Endothelial cell of umbilical vein (primary cell): Measurements from ENCODE around the gene EFNA5. TPM values are rescaled to one million over a fixed set of nuclear protein-coding genes. Genes with fewer than 3 reads are reported as not detected.

Experiments
- BruUV-seq: library from RNA; stranded (reverse); fragments of 400-500 nt; replicated peaks from 2 replicates; lab custom pipeline; 2021; lab: Mats Ljungman, UMichigan
- CTCF ChIA-PET: fragments of 300-600, 350-600 bp; sonication (Branson Sonifier 250); formaldehyde crosslinking; loops from one replicate; lab custom pipeline; 2021; ENCODE audit warnings: antibody characterized with exemption, inconsistent platforms; lab: Charles Lee
- POLR2A ChIA-PET: fragments of 300-600, 350-600 bp; sonication (Branson Sonifier 250); formaldehyde crosslinking; loops from one replicate; lab custom pipeline; 2021; ENCODE audit warnings: antibody characterized with exemption, inconsistent platforms; lab: Charles Lee
- DNase-seq: peaks from one replicate; pipeline ENCODE4 v3.0.0-alpha.2; 2011; ENCODE audit warnings: low read depth, low spot score
- FAIRE-seq: peaks from 2 replicates; lab custom pipeline; 2011; peaks lifted over from hg19 to GRCh38; lab: Jason Lieb, UNC
- H2AFZ ChIP-seq: 2 replicates; pipeline ENCODE4 v1.6.0; 2012; ENCODE audit warnings: low read depth, low read length, control low read depth, inconsistent platforms
- H3K27ac ChIP-seq: 2 replicates; pipeline ENCODE4 v1.5.1; 2011; ENCODE audit warnings: low read depth, mild to moderate bottlenecking, control low read depth, low read length, moderate library complexity; ENCODE audit not compliant: insufficient read depth
- H3K27me3 ChIP-seq, 2 experiments: 2 replicates each; pipeline versions ENCODE4 v1.6.0 to v1.6.1; 2011; ENCODE audit warnings: low read length in 2 of 2, mixed read lengths in 1 of 2; ENCODE audit not compliant: control insufficient read depth in 2 of 2, insufficient read depth in 2 of 2
- H3K36me3 ChIP-seq, 2 experiments: 2 replicates in 1 of 2; 3 replicates in 1 of 2; pipeline ENCODE4 v1.5.1; 2011; ENCODE audit warnings: low read length in 2 of 2, mild to moderate bottlenecking in 1 of 2, moderate library complexity in 1 of 2; ENCODE audit not compliant: control insufficient read depth in 2 of 2, insufficient read depth in 2 of 2; ENCODE audit errors: extremely low read depth in 1 of 2
- H3K4me1 ChIP-seq: 3 replicates; pipeline ENCODE4 v1.5.1; 2011; ENCODE audit warnings: mild to moderate bottlenecking, low read length; ENCODE audit not compliant: control insufficient read depth, insufficient read depth; ENCODE audit errors: extremely low read depth
- H3K4me2 ChIP-seq: 2 replicates; pipeline ENCODE4 v1.6.1; 2011; ENCODE audit warnings: low read length, control low read depth, mixed read lengths; ENCODE audit not compliant: insufficient read depth
- H3K4me3 ChIP-seq, 3 experiments: fragments of 200-600 bp in 1 of 3; sonication (generic), shearing (Covaris generic) in 1 of 3; replicated peaks in 1 of 3; 2 replicates each; pipeline ENCODE4 v1.5.1; 2011 to 2016; ENCODE audit warnings: control low read depth in 3 of 3, low read length in 3 of 3, mild to moderate bottlenecking in 2 of 3, inconsistent platforms in 1 of 3, low read depth in 1 of 3, moderate library complexity in 1 of 3; ENCODE audit not compliant: insufficient read depth in 1 of 3
- H3K79me2 ChIP-seq: 2 replicates; pipeline ENCODE4 v1.6.0; 2012; ENCODE audit warnings: low read length, inconsistent platforms; ENCODE audit not compliant: control insufficient read depth, insufficient read depth
- H3K9ac ChIP-seq: replicated peaks from 2 replicates; pipeline ENCODE3; 2011; ENCODE audit warnings: low read length, control low read depth; ENCODE audit not compliant: insufficient read depth; ENCODE audit errors: extremely low read depth
- H3K9me1 ChIP-seq: replicated peaks from 3 replicates; pipeline ENCODE4 v1.6.0; 2011; ENCODE audit warnings: mild to moderate bottlenecking, low read length; ENCODE audit not compliant: control insufficient read depth, insufficient read depth; ENCODE audit errors: extremely low read depth
- H3K9me3 ChIP-seq: replicated peaks from 2 replicates; pipeline ENCODE4 v1.5.1; 2012; ENCODE audit warnings: low read length, inconsistent platforms; ENCODE audit not compliant: control insufficient read depth, insufficient read depth
- H4K20me1 ChIP-seq: replicated peaks from 2 replicates; pipeline ENCODE3; 2011; ENCODE audit warnings: mild to moderate bottlenecking, low read length; ENCODE audit not compliant: control insufficient read depth, insufficient read depth; ENCODE audit errors: extremely low read depth
- CTCF ChIP-seq, 2 donors: IDR thresholded peaks; 1 replicate in 1 of 2; 2 replicates in 1 of 2; pipeline ENCODE4 v1.5.1; 2011; ENCODE audit warnings: low read length in 2 of 2, mild to moderate bottlenecking in 2 of 2, moderate library complexity in 2 of 2, control low read depth in 1 of 2, inconsistent platforms in 1 of 2, low read depth in 1 of 2; ENCODE audit not compliant: insufficient read depth in 1 of 2; ENCODE audit errors: extremely low read depth in 1 of 2
- EZH2 ChIP-seq: IDR thresholded peaks from 2 replicates; pipeline ENCODE4 v1.6.1; 2012; ENCODE audit warnings: borderline replicate concordance, low read depth, mild to moderate bottlenecking, moderate library complexity, low read length, inconsistent platforms; ENCODE audit not compliant: severe bottlenecking
- FOS ChIP-seq: IDR thresholded peaks from 2 replicates; pipeline ENCODE4 v1.6.1; 2011; ENCODE audit warnings: mild to moderate bottlenecking, low read length, moderate library complexity, borderline replicate concordance; ENCODE audit not compliant: insufficient read depth
- GATA2 ChIP-seq: IDR thresholded peaks from 2 replicates; pipeline ENCODE4 v1.7.0; 2011; ENCODE audit warnings: low read depth, mild to moderate bottlenecking, moderate library complexity, mixed read lengths, low read length; ENCODE audit not compliant: insufficient read length, insufficient read depth
- JUN ChIP-seq: IDR thresholded peaks from 2 replicates; pipeline ENCODE4 v1.6.1; 2011; ENCODE audit warnings: borderline replicate concordance, low read depth; ENCODE audit not compliant: insufficient read length, insufficient read depth
- MYC ChIP-seq: IDR thresholded peaks from one replicate; pipeline ENCODE4 v1.6.1; 2011; ENCODE audit warnings: mild to moderate bottlenecking, low read depth, low read length
- POLR2A ChIP-seq: IDR thresholded peaks from 2 replicates; pipeline ENCODE4 v1.6.1; 2012; ENCODE audit warnings: low read depth, mild to moderate bottlenecking, control low read depth, low read length
- POLR2AphosphoS5 ChIP-seq: IDR thresholded peaks from 2 replicates; pipeline ENCODE4 v1.6.1; 2012; ENCODE audit warnings: low read depth, mild to moderate bottlenecking, control low read depth, low read length, moderate library complexity; ENCODE audit not compliant: insufficient read depth
- dilution Hi-C: fragments of 300-500 bp; cut with MboI; formaldehyde crosslinking; loops from one replicate; pipeline ENCODE4 v1.15.0; 2019; ENCODE audit warnings: low sequenced_read_pairs; ENCODE audit not compliant: extremely low pct_ligation_motif_present
- intact Hi-C: fragments of 100-400 bp; cut with micrococcal nuclease; formaldehyde crosslinking; loops from one replicate; pipeline ENCODE4 v1.10.0; 2022
- polyA plus RNA-seq, 4 experiments: library from polyadenylated mRNA; depleted of rRNA in 3 of 4; stranded (reverse) in 3 of 4; unstranded in 1 of 4; fragments of >200 nt; gene quantifications; 2 replicates each; pipeline versions ENCODE4 v1.2.1 to v1.2.3, GENCODE V29; 2011 to 2012; ENCODE audit warnings: missing spikeins in 1 of 4
- total RNA-seq: library from RNA; stranded (reverse); gene quantifications from 2 replicates; pipeline ENCODE4 v1.2.3, GENCODE V29; 2021
- TF ChIP-seq, protein P1 (sequence below): IDR thresholded peaks from 2 replicates; pipeline ENCODE4 v1.6.1; 2011; ENCODE audit not compliant: insufficient read depth, insufficient read length

EFNA5 gene
- total and polyA plus RNA-seq, 2 donors (not counting 3 experiments of a cell fraction or from before 2014, with no cell fraction given): 13.6 to 22.1 TPM

DNA sequence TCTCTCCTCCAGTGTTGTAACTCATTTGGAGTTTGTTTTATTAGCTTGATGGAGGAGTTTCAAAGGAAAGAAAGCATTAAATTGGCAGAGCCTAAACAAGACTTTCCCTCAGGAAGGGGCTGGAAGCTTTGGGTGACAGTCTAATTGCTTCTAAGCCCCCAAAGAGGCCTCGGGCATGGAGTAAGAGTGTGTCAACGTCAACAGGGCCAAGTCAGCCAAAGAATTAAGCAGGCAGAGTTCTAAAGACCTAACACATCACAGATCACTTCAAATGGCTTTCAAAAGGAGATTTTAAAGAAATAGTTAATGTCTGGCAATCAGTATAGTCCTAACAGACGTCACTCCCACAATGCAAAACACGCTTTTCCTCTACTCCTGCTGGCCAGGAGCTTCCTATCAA is 234.5 kb downstream of the EFNA5 start:
- H3K36me3 ChIP-seq: no peaks in the 10 kb centered on the region
- no peaks in the 10 kb centered on the region for H3K79me2 ChIP-seq
- no peak for FAIRE-seq
- POLR2A ChIA-PET: no interaction called here
- peaks cover 11% of the 10 kb centered on the region for H3K4me1 ChIP-seq
- intact Hi-C loops (no loop called here), dilution Hi-C loops (no loop called here)
- BruUV-seq: no TSS peak
- no peak overlapping the region for H3K4me2 ChIP-seq
- H3K27me3 ChIP-seq: no peaks in the 10 kb centered on the region
- TF ChIP-seq GATA2 (no peak), POLR2AphosphoS5 (no peak), POLR2A (no peak)
- no peak overlapping the region for H3K4me3 ChIP-seq
- no peak overlapping the region for H3K9ac ChIP-seq
- H4K20me1 ChIP-seq: no peaks in the 10 kb centered on the region
- H2AFZ ChIP-seq: no peak overlapping the region
- H3K9me1 ChIP-seq: no peaks in the 10 kb centered on the region
- CTCF ChIA-PET: interaction anchor here (1.1 kb wide), 1 partner anchor 11 kb away, joined by 3 read pairs; no protein-coding TSS in a partner anchor
- no peak overlapping the region for H3K27ac ChIP-seq
- DNase-seq: no peak
- H3K9me3 ChIP-seq: peaks cover 2% of the 10 kb centered on the region

DNA sequence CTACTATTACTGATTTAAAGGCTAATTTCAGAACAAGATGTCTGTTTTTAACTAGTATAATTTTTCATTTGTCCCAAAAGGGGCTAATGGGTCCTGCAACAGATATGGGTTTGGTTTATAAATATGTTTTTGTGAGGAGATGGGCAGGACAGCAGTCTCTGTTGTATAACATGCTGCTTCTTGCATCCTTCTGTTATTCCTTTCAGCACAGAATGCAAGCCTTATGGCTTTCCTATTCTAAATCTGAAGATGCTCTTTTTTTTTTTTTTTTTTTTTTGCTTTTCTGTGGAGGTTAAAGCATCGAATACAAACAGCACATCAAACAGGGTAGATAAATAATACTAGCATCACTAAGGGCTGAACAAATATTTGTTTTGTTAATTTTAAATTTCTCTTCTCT is 235.7 kb downstream of the EFNA5 start:
- ChIA-PET CTCF (interaction anchor here (0.7 kb wide), 1 partner anchor 137 kb away, joined by 3 read pairs; no protein-coding TSS in a partner anchor), POLR2A (no interaction called here)
- Histone ChIP-seq H3K9me3 (peaks cover 2% of the 10 kb centered on the region), H4K20me1 (no peaks in the 10 kb centered on the region), H3K4me1 (peaks cover 13% of the 10 kb centered on the region), H3K36me3 (no peaks in the 10 kb centered on the region), H2AFZ (no peak overlapping the region), H3K4me2 (no peak overlapping the region), H3K4me3 (no peak overlapping the region), H3K27me3 (no peaks in the 10 kb centered on the region), H3K9me1 (no peaks in the 10 kb centered on the region), H3K79me2 (no peaks in the 10 kb centered on the region), H3K27ac (no peak overlapping the region), H3K9ac (no peak overlapping the region)
- dilution Hi-C loops (no loop called here), intact Hi-C loops (no loop called here)
- no peak for TF ChIP-seq JUN
- TF ChIP-seq CTCF (IDR thresholded peaks at IDR 0.05; ENCODE audit: extremely low read depth in 1 of 2, insufficient read depth in 1 of 2, low read depth in 1 of 2, low read length in 2 of 2): no peak
- TF ChIP-seq POLR2A: no peak
- no peak for TF ChIP-seq POLR2AphosphoS5
- no peak for TF ChIP-seq FOS
- TF ChIP-seq EZH2: no peak
- no peak for TF ChIP-seq GATA2
- no peak for TF ChIP-seq MYC
- TF ChIP-seq, protein P1, sequence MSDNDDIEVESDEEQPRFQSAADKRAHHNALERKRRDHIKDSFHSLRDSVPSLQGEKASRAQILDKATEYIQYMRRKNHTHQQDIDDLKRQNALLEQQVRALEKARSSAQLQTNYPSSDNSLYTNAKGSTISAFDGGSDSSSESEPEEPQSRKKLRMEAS: no peak
- peak; percentile 56 for FAIRE-seq
- DNase-seq: no peak
- BruUV-seq: no TSS peak
